Measurements from ENCODE around the gene EGFR.

GRCh38 chr7:55174856-55175255 is 156.0 kb downstream of the EGFR start:
- TF ChIP-seq, protein P1, sequence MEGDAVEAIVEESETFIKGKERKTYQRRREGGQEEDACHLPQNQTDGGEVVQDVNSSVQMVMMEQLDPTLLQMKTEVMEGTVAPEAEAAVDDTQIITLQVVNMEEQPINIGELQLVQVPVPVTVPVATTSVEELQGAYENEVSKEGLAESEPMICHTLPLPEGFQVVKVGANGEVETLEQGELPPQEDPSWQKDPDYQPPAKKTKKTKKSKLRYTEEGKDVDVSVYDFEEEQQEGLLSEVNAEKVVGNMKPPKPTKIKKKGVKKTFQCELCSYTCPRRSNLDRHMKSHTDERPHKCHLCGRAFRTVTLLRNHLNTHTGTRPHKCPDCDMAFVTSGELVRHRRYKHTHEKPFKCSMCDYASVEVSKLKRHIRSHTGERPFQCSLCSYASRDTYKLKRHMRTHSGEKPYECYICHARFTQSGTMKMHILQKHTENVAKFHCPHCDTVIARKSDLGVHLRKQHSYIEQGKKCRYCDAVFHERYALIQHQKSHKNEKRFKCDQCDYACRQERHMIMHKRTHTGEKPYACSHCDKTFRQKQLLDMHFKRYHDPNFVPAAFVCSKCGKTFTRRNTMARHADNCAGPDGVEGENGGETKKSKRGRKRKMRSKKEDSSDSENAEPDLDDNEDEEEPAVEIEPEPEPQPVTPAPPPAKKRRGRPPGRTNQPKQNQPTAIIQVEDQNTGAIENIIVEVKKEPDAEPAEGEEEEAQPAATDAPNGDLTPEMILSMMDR (IDR thresholded peaks at IDR 0.05; ENCODE audit: extremely low read depth in 1 of 2, insufficient read depth in 1 of 2, low read depth in 1 of 2, low read length in 2 of 2) = no peak
- TF ChIP-seq JUN (IDR thresholded peaks at IDR 0.05; ENCODE audit: borderline replicate concordance, insufficient read depth, insufficient read length, low read depth) = no peak
- no peak for TF ChIP-seq POLR2A (IDR thresholded peaks at IDR 0.05; ENCODE audit: low read depth, low read length)

Measured in endothelial cell of umbilical vein (primary cell).